SK-N-SH treated with all-trans-retinoic acid at 6 μM for 48 hours (cell line): Measurements from ENCODE around the gene POLR3K.
A peak's percentile ranks its signal among the peaks of the same experiment; 100 is the strongest.

Experiments
- ATAC-seq: fragments of 200-7000 bp; cut with Tn5 transposase; 3 replicates; pipeline ENCODE4 v1.9.1; 2020; ENCODE audit warnings: mild to moderate bottlenecking, moderate library complexity
- ARNTL ChIP-seq: fragments of 450-650 bp; formaldehyde crosslinking; IDR thresholded peaks from 2 replicates; pipeline ENCODE4 v1.5.0; 2020; ENCODE audit warnings: low read depth, mild to moderate bottlenecking, moderate library complexity, borderline replicate concordance
- BACH2 ChIP-seq: fragments of 250-450 bp; sonication (Bioruptor Pico); IDR thresholded peaks from 2 replicates; pipeline ENCODE4 v1.9.0; 2021; ENCODE audit warnings: mild to moderate bottlenecking, borderline replicate concordance
- CREB5 ChIP-seq: fragments of 250-450 bp; sonication (Bioruptor Pico); IDR thresholded peaks from 2 replicates; pipeline ENCODE4 v1.5.1; 2020; ENCODE audit warnings: low read depth, mild to moderate bottlenecking, moderate library complexity
- CSRNP3 ChIP-seq: fragments of 250-450 bp; sonication (Bioruptor Pico); IDR thresholded peaks from 2 replicates; pipeline ENCODE4 v1.5.1; 2021; ENCODE audit warnings: mild to moderate bottlenecking, moderate library complexity
- ESRRG ChIP-seq: fragments of 250-450 bp; sonication (Bioruptor Pico); IDR thresholded peaks from 2 replicates; pipeline ENCODE4 v1.6.1; 2021; ENCODE audit warnings: mild to moderate bottlenecking
- ISL1 ChIP-seq: fragments of 250-450 bp; sonication (Bioruptor Pico); IDR thresholded peaks from 2 replicates; pipeline ENCODE4 v2.1.2; 2022; ENCODE audit warnings: mild to moderate bottlenecking, moderate library complexity
- OSR1 ChIP-seq: fragments of 250-450 bp; sonication (Bioruptor Pico); IDR thresholded peaks from 2 replicates; pipeline ENCODE4 v1.8.0; 2022; ENCODE audit warnings: moderate library complexity, mild to moderate bottlenecking, inconsistent platforms
- PPARA ChIP-seq: fragments of 250-450 bp; sonication (Bioruptor Pico); IDR thresholded peaks from 2 replicates; pipeline ENCODE4 v1.5.0; 2020; ENCODE audit warnings: mild to moderate bottlenecking, borderline replicate concordance
- RARB ChIP-seq: fragments of 250-450 bp; sonication (Bioruptor Pico); IDR thresholded peaks from 2 replicates; pipeline ENCODE4 v1.8.0; 2021; ENCODE audit warnings: mild to moderate bottlenecking, moderate library complexity
- SNAI2 ChIP-seq: fragments of 250-450 bp; sonication (Bioruptor Pico); IDR thresholded peaks from 2 replicates; pipeline ENCODE4 v1.5.0; 2020; ENCODE audit warnings: mild to moderate bottlenecking, moderate library complexity
- TCF4 ChIP-seq: fragments of 250-450 bp; sonication (Bioruptor Pico); IDR thresholded peaks from 2 replicates; pipeline ENCODE4 v1.8.0; 2021; ENCODE audit warnings: mild to moderate bottlenecking, moderate library complexity, borderline replicate concordance
- TOX ChIP-seq: fragments of 250-450 bp; sonication (Bioruptor Pico); IDR thresholded peaks from 2 replicates; pipeline ENCODE4 v1.8.0; 2021; ENCODE audit warnings: mild to moderate bottlenecking, moderate library complexity, borderline replicate concordance
- TSHZ2 ChIP-seq: fragments of 250-450 bp; sonication (Bioruptor Pico); IDR thresholded peaks from 2 replicates; pipeline ENCODE4 v1.5.0; 2020; ENCODE audit warnings: mild to moderate bottlenecking, moderate library complexity
- ZFP3 ChIP-seq: fragments of 250-450 bp; sonication (Bioruptor Pico); IDR thresholded peaks from 2 replicates; pipeline ENCODE4 v1.5.0; 2020; ENCODE audit warnings: mild to moderate bottlenecking, moderate library complexity
- ZFP30 ChIP-seq: fragments of 450-650 bp; formaldehyde crosslinking; IDR thresholded peaks from 2 replicates; pipeline ENCODE4 v1.5.0; 2022; ENCODE audit warnings: mild to moderate bottlenecking, moderate library complexity
- ZNF565 ChIP-seq: fragments of 450-650 bp; formaldehyde crosslinking; conservative IDR thresholded peaks from 2 replicates; pipeline ENCODE4 v1.5.0; 2020; ENCODE audit warnings: low read depth, mild to moderate bottlenecking, moderate library complexity
- ZNF8 ChIP-seq: fragments of 450-650 bp; formaldehyde crosslinking; IDR thresholded peaks from 2 replicates; pipeline ENCODE4 v1.5.0; 2020; ENCODE audit warnings: mild to moderate bottlenecking, moderate library complexity
- TF ChIP-seq, protein P1 (sequence below): fragments of 250-450 bp; sonication (Bioruptor Pico); IDR thresholded peaks from 2 replicates; pipeline ENCODE4 v1.8.0; 2020; ENCODE audit warnings: mild to moderate bottlenecking, moderate library complexity, borderline replicate concordance

POLR3K gene

DNA sequence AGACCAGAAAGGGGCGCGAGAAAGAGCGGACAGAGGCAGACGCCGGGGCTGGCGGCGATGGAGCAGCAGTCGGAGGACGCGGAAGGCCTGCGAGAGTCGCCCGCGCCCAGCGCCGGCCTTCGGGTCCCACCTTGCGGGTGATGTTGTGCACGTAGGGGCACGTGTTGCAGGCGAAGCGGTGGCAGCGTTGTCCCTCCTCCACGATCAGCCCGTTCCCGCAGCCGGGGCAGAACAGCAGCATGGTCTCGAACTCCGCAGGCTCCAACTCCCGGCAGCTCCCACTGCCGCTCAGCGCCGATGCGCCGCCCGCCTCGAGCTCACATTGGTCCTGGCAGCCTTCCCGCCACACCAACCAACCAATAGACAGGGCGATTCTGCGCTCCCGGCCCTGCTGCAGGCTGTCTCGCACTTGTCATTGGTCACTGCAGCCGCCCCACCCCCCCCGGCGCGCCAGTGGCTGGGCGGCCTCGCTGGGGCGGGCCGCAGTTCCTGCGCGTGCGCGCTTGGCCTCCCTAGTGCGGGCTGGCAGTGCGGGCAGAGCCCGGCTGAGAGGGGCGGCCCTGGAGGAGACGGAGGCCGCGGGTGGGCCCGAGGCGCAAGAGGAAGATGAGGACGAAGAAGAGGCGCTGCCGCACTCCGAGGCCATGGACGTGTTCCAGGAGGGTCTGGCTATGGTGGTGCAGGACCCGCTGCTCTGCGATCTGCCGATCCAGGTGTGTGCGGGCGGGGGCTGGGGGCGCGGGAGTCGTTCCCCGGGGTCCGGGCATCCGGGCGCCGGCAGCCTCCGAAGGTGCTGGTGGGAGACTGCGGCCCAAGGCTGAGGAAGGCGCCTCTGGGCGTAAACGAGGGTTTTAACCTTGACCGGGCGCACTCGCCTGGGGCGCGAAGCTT lies at the start of gene POLR3K, which contains the start of gene SNRNP25:
Gene POLR3K (minus strand): TSS at position 263 of the 891 bp plus-strand sequence. CDS start 22 bp downstream, at position 241.
Gene SNRNP25 (plus strand): TSS at position 483 of the 891 bp plus-strand sequence. CDS start 189 bp downstream, at position 672.
- peak; percentile 97 for ATAC-seq
- TF ChIP-seq TCF4 (CRISPR knock-in tag): no peak
- no peak for TF ChIP-seq ESRRG (CRISPR knock-in tag)
- no peak for TF ChIP-seq ZFP30 (CRISPR knock-in tag)
- no peak for TF ChIP-seq SNAI2 (CRISPR knock-in tag)
- no peak for TF ChIP-seq CSRNP3 (CRISPR knock-in tag)
- no peak for TF ChIP-seq TOX (CRISPR knock-in tag)
- no peak for TF ChIP-seq ARNTL (CRISPR knock-in tag)

DNA sequence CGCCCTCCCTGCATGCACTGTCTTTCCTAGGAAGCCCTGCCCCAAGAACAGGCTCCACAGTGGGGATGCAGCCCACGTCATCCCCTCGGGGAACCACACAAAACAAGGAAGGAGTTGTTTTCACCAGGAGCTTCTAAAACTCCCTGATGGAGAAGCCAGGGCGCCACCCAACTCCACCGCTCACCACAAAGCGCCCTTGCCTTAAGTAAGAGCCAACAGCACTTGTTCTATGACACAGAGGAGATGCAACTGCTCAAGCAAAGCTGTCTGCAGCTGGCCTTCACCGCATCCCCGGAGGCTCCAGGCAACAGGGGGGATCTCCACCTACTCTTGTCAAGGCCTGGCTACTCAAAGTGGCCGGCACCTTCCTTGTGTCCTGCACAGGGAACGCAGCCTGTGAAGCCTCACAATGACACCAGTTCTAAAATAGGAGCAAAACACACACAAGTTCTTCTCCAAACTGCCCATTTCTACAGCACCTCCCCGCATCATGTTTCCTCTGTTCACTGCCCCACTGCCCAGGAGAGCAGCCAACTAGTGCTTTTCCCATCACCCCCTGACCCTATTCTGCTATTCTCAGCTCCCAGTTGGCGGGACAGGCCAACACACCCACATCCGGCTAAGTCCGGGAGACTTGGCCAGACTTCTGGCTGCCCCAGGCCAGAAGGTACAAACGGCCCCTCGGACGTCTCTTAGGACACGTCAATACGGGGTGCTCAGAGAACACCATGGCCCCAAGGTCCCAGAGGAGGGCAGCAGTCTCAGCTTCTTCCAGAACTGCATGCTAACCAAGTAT lies 48.9 kb upstream of the POLR3K start:
- no peak for TF ChIP-seq ESRRG (CRISPR knock-in tag)
- no peak for TF ChIP-seq ARNTL (CRISPR knock-in tag)
- no peak for TF ChIP-seq ZFP3
- TF ChIP-seq ZNF565 (CRISPR knock-in tag): no peak
- TF ChIP-seq PPARA (CRISPR knock-in tag): no peak
- TF ChIP-seq BACH2 (CRISPR knock-in tag): no peak
- no peak for TF ChIP-seq CREB5 (CRISPR knock-in tag)
- TF ChIP-seq TSHZ2 (CRISPR knock-in tag): no peak
- TF ChIP-seq ZFP30 (CRISPR knock-in tag): no peak
- TF ChIP-seq OSR1: no peak
- no peak for TF ChIP-seq RARB (CRISPR knock-in tag)
- no peak for TF ChIP-seq TCF4 (CRISPR knock-in tag)
- TF ChIP-seq SNAI2 (CRISPR knock-in tag): no peak
- no peak for TF ChIP-seq ZNF8 (CRISPR knock-in tag)
- TF ChIP-seq ISL1 (CRISPR knock-in tag): no peak
- TF ChIP-seq CSRNP3 (CRISPR knock-in tag): no peak
- TF ChIP-seq, protein P1, sequence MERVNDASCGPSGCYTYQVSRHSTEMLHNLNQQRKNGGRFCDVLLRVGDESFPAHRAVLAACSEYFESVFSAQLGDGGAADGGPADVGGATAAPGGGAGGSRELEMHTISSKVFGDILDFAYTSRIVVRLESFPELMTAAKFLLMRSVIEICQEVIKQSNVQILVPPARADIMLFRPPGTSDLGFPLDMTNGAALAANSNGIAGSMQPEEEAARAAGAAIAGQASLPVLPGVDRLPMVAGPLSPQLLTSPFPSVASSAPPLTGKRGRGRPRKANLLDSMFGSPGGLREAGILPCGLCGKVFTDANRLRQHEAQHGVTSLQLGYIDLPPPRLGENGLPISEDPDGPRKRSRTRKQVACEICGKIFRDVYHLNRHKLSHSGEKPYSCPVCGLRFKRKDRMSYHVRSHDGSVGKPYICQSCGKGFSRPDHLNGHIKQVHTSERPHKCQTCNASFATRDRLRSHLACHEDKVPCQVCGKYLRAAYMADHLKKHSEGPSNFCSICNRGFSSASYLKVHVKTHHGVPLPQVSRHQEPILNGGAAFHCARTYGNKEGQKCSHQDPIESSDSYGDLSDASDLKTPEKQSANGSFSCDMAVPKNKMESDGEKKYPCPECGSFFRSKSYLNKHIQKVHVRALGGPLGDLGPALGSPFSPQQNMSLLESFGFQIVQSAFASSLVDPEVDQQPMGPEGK: no peak
- no peak for ATAC-seq
